ENCODE results near the gene ADAM15.

The ADAM15 gene

GRCh38 chr1:155061381-155062150 is 10.4 kb downstream of the ADAM15 start:
- peaks cover 10% of the 10 kb centered on the region; the same call in 1 of the 2 replicates for H4K20me1 ChIP-seq (ENCODE audit: insufficient read depth, low read length)
- H3K4me2 ChIP-seq (ENCODE audit: low read length) = peak overlapping the region; percentile 91
- peak overlapping the region; percentile 36; the same call in 1 of the 2 replicates for H2AFZ ChIP-seq (ENCODE audit: low read depth, low read length)
- peaks cover 13% of the 10 kb centered on the region for H3K79me2 ChIP-seq (ENCODE audit: low read length)
- TF ChIP-seq CTCF (IDR thresholded peaks at IDR 0.05; ENCODE audit: low read depth, low read length) (peak; percentile 97), EZH2phosphoT487 (IDR thresholded peaks at IDR 0.05; ENCODE audit: low read depth) (no peak)
- H3K27me3 ChIP-seq (ENCODE audit: low read depth, low read length) = no peaks in the 10 kb centered on the region
- peak overlapping the region; percentile 83 for H3K4me3 ChIP-seq (ENCODE audit: low read length)
- H3K36me3 ChIP-seq (replicated peaks; ENCODE audit: low read depth, low read length) = peaks cover 7% of the 10 kb centered on the region
- peak overlapping the region; percentile 45; the same call in 1 of the 2 replicates for H3K9ac ChIP-seq (ENCODE audit: low read length)
- peak overlapping the region; percentile 17; the same call in 1 of the 2 replicates for H3K27ac ChIP-seq (ENCODE audit: low read length)
- no peaks in the 10 kb centered on the region for H3K9me3 ChIP-seq (ENCODE audit: insufficient read depth, low read length)
- H3K4me1 ChIP-seq (ENCODE audit: low read length) = peaks cover 26% of the 10 kb centered on the region

- H3K36me3 ChIP-seq (replicated peaks; ENCODE audit: low read depth, low read length) = peaks cover 12% of the 10 kb centered on the region
- H3K4me3 ChIP-seq (ENCODE audit: low read length) = peak overlapping the region; percentile 83
- peak overlapping the region; percentile 91 for H3K4me2 ChIP-seq (ENCODE audit: low read length)
- peak overlapping the region; percentile 45; the same call in 1 of the 2 replicates for H3K9ac ChIP-seq (ENCODE audit: low read length)
- TF ChIP-seq EZH2phosphoT487 (IDR thresholded peaks at IDR 0.05; ENCODE audit: low read depth) (no peak), CTCF (IDR thresholded peaks at IDR 0.05; ENCODE audit: low read depth, low read length) (no peak)
- H2AFZ ChIP-seq (ENCODE audit: low read depth, low read length) = no peak overlapping the region
- H3K27me3 ChIP-seq (ENCODE audit: low read depth, low read length) = no peaks in the 10 kb centered on the region
- peaks cover 10% of the 10 kb centered on the region; the same call in 1 of the 2 replicates for H4K20me1 ChIP-seq (ENCODE audit: insufficient read depth, low read length)
- no peak overlapping the region for H3K27ac ChIP-seq (ENCODE audit: low read length)
- peaks cover 26% of the 10 kb centered on the region for H3K4me1 ChIP-seq (ENCODE audit: low read length)
- H3K9me3 ChIP-seq (ENCODE audit: insufficient read depth, low read length) = no peaks in the 10 kb centered on the region
- peaks cover 13% of the 10 kb centered on the region for H3K79me2 ChIP-seq (ENCODE audit: low read length)
Measured at GRCh38 chr1:155062151-155062686, 11.1 kb downstream of the ADAM15 start.

- Histone ChIP-seq H3K36me3 (replicated peaks; ENCODE audit: low read depth, low read length) (peaks cover 13% of the 10 kb centered on the region), H3K79me2 (ENCODE audit: low read length) (peaks cover 13% of the 10 kb centered on the region), H3K9me3 (ENCODE audit: insufficient read depth, low read length) (no peaks in the 10 kb centered on the region), H3K9ac (ENCODE audit: low read length) (peak overlapping the region; percentile 85; the same call in 1 of the 2 replicates), H4K20me1 (ENCODE audit: insufficient read depth, low read length) (peaks cover 10% of the 10 kb centered on the region; the same call in 1 of the 2 replicates), H3K27me3 (ENCODE audit: low read depth, low read length) (no peaks in the 10 kb centered on the region), H3K4me2 (ENCODE audit: low read length) (peak overlapping the region; percentile 91), H3K4me1 (ENCODE audit: low read length) (peaks cover 26% of the 10 kb centered on the region), H2AFZ (ENCODE audit: low read depth, low read length) (peak overlapping the region; percentile 18; the same call in 1 of the 2 replicates), H3K4me3 (ENCODE audit: low read length) (peak overlapping the region; percentile 83), H3K27ac (ENCODE audit: low read length) (no peak overlapping the region)
- TF ChIP-seq EZH2phosphoT487 (IDR thresholded peaks at IDR 0.05; ENCODE audit: low read depth) = no peak
- TF ChIP-seq CTCF (IDR thresholded peaks at IDR 0.05; ENCODE audit: low read depth, low read length) = peak; percentile 56
Measured at GRCh38 chr1:155062702-155063411, 11.7 kb downstream of the ADAM15 start.
